Kidney glomerular epithelial cell (primary cell): ENCODE results near the gene GALNTL6.

Experiments used
- DNase-seq: peaks from one replicate; lab custom pipeline; 2025; lab: John Stamatoyannopoulos, UW

Gene GALNTL6

GRCh38 chr4:172555725-172556124 is 742.5 kb downstream of the GALNTL6 start:
- no peak for DNase-seq

- no peak for DNase-seq
Measured at GRCh38 chr4:172573899-172574298, 760.7 kb downstream of the GALNTL6 start.

GRCh38 chr4:172578712-172579111 is 765.5 kb downstream of the GALNTL6 start:
- no peak for DNase-seq

GRCh38 chr4:172584816-172585215 is 771.6 kb downstream of the GALNTL6 start:
- DNase-seq, result no peak

- no peak for DNase-seq
Measured at GRCh38 chr4:172596206-172596605, 783.0 kb downstream of the GALNTL6 start.

- DNase-seq, result no peak
Measured at GRCh38 chr4:172599554-172599953, 786.4 kb downstream of the GALNTL6 start.

GRCh38 chr4:172601195-172601594 is 788.0 kb downstream of the GALNTL6 start:
- DNase-seq, result no peak

- no peak for DNase-seq
Measured at GRCh38 chr4:172619218-172619617, 806.0 kb downstream of the GALNTL6 start.

- DNase-seq, result no peak
Measured at GRCh38 chr4:172619798-172620197, 806.6 kb downstream of the GALNTL6 start.

GRCh38 chr4:172628263-172628662 is 815.1 kb downstream of the GALNTL6 start:
- no peak for DNase-seq

- no peak for DNase-seq
Measured at GRCh38 chr4:172630280-172630679, 817.1 kb downstream of the GALNTL6 start.

GRCh38 chr4:172631832-172632231 is 818.6 kb downstream of the GALNTL6 start:
- DNase-seq, result no peak

- no peak for DNase-seq
Measured at GRCh38 chr4:172648471-172648870, 835.3 kb downstream of the GALNTL6 start.

- DNase-seq, result no peak
Measured at GRCh38 chr4:172649143-172649542, 835.9 kb downstream of the GALNTL6 start.

- no peak for DNase-seq
Measured at GRCh38 chr4:172650758-172651530, 837.7 kb downstream of the GALNTL6 start.

GRCh38 chr4:172651961-172652360 is 838.8 kb downstream of the GALNTL6 start:
- no peak for DNase-seq

- DNase-seq, result no peak
Measured at GRCh38 chr4:172652369-172652768, 839.2 kb downstream of the GALNTL6 start.

- no peak for DNase-seq
Measured at GRCh38 chr4:172653676-172654075, 840.5 kb downstream of the GALNTL6 start.

- no peak for DNase-seq
Measured at GRCh38 chr4:172654457-172654856, 841.3 kb downstream of the GALNTL6 start.

- DNase-seq, result no peak
Measured at GRCh38 chr4:172656055-172656454, 842.9 kb downstream of the GALNTL6 start.

GRCh38 chr4:172657081-172657480 is 843.9 kb downstream of the GALNTL6 start:
- DNase-seq, result no peak

- DNase-seq, result no peak
Measured at GRCh38 chr4:172660251-172660650, 847.0 kb downstream of the GALNTL6 start.

GRCh38 chr4:172662113-172662512 is 848.9 kb downstream of the GALNTL6 start:
- no peak for DNase-seq

GRCh38 chr4:172666711-172667368 is 853.6 kb downstream of the GALNTL6 start:
- DNase-seq, result no peak
